ENCODE measurements around the gene CLBA1.

DNA sequence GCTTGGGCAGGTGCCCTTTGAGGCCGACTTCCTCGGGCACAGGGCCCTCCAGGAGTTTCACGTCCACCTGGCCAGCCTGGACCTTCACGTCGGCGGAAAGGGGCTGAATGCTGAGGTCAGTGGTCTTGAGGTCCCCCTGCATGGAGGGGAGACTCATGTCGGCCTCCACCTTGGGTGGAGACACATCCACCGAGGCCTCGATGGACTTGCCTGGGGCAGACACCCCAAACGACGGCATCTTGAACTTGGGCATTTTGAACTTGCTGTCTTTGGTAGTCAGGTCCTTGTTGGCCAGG lies 36.9 kb upstream of the CLBA1 start:
- TF ChIP-seq SMC3 (IDR thresholded peaks at IDR 0.05; ENCODE audit: low read depth, low read length) (no peak), SIN3A (IDR thresholded peaks at IDR 0.05; ENCODE audit: borderline replicate concordance, low read depth, low read length) (no peak), USF2 (IDR thresholded peaks at IDR 0.05; ENCODE audit: borderline replicate concordance, low read depth, low read length) (no peak), CTCF (IDR thresholded peaks at IDR 0.05) (no peak), IRF3 (IDR thresholded peaks at IDR 0.05; ENCODE audit: low read depth, low read length) (no peak)
